Measurements from ENCODE around the gene CCDC167.

CCDC167 gene

GRCh38 chr6:37499433-37500293 is at the start of gene CCDC167:
TSS of gene CCDC167 (minus strand) at chr6:37499893. CDS start at chr6:37499863, 30 bp downstream.
- no peak within 1 kb of the TSS for H3K27ac ChIP-seq (ENCODE audit: low read depth, low read length)
- no peaks in the 10 kb centered on the region for H3K27me3 ChIP-seq (ENCODE audit: control insufficient read depth in 1 of 2, insufficient read depth in 2 of 2, low read length in 2 of 2)
- peak within 1 kb of the TSS; percentile 67 to 78 for H3K9ac ChIP-seq (ENCODE audit: low read depth in 1 of 2, low read length in 2 of 2)
- H3K36me3 ChIP-seq (ENCODE audit: control insufficient read depth in 1 of 2, insufficient read depth in 2 of 2, low read length in 2 of 2): no peaks in the 10 kb centered on the region
- peaks cover 6 to 9% of the 10 kb centered on the region in 2 donors for H3K4me1 ChIP-seq (ENCODE audit: control insufficient read depth in 1 of 2, insufficient read depth in 2 of 2, low read length in 2 of 2)
- H3K4me3 ChIP-seq (ENCODE audit: low read depth in 1 of 2, low read length in 2 of 2): peak within 1 kb of the TSS; percentile 88 to 90
- H3K9me3 ChIP-seq (ENCODE audit: control insufficient read depth in 1 of 2, low read length in 2 of 2): no peaks in the 10 kb centered on the region

DNA sequence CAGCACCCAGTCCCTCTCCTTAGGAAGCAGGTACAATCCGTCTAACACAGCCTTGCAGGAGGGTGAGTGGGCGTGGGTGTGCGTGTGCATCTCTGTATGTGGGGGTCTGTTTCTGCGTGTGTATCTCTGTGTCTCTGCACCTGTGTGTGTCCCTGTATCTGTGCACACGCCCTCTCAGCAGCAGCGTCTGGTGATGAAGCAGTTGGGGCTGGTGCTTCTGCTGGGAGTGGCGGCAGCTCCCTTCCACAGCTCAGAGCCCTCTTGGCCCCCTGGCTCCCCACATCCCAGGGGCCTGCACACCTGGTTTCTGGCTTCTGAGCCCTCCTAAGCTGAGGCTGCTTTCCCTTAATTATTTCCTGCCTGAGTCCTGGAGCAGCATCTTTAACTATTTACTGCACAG is 49.5 kb upstream of the CCDC167 start:
- no peak overlapping the region for H3K9ac ChIP-seq (ENCODE audit: low read depth in 1 of 2, low read length in 2 of 2)
- peaks cover 1 to 2% of the 10 kb centered on the region in 2 donors for H3K27me3 ChIP-seq (ENCODE audit: control insufficient read depth in 1 of 2, insufficient read depth in 2 of 2, low read length in 2 of 2)
- no peaks in the 10 kb centered on the region for H3K9me3 ChIP-seq (ENCODE audit: control insufficient read depth in 1 of 2, low read length in 2 of 2)
- no peaks in the 10 kb centered on the region for H3K36me3 ChIP-seq (ENCODE audit: control insufficient read depth in 1 of 2, insufficient read depth in 2 of 2, low read length in 2 of 2)
- H3K4me1 ChIP-seq (ENCODE audit: control insufficient read depth in 1 of 2, insufficient read depth in 2 of 2, low read length in 2 of 2): peaks cover 0 to 3% of the 10 kb centered on the region in 2 donors
- no peak overlapping the region for H3K4me3 ChIP-seq (ENCODE audit: low read depth in 1 of 2, low read length in 2 of 2)
- no peak overlapping the region for H3K27ac ChIP-seq (ENCODE audit: low read depth, low read length)

DNA sequence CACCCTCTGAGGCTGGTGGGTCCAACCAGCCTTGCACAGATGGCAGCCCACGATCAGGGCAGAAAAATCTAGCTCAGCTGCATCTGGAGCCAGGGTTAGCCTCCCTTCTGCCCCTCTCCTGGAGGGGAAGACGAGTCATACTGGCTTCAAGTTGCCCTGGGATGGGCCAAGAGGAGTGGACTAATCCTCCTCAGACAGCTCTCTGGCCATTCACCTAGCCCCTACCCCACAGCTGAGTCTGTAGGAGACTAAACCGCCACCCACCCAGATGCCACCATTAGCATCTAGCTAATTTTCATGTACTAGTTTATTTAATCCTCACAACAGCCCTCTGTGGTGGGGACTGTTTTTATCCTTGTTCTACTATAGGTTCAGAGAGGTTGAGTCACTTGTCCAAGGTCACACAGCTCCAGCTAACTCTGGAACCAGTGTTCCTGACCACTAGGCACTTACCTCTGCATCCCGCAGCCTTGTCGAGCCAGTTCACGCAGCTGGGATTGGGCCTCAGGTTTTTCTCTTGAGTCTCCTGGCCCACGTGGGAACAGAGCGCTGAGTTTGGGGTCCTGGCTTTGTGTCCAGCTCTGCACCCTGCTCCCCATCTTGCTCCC is 48.5 kb upstream of the CCDC167 start:
- no peak overlapping the region for H3K9ac ChIP-seq (ENCODE audit: low read depth in 1 of 2, low read length in 2 of 2)
- peaks cover 0 to 2% of the 10 kb centered on the region in 2 donors for H3K27me3 ChIP-seq (ENCODE audit: control insufficient read depth in 1 of 2, insufficient read depth in 2 of 2, low read length in 2 of 2)
- no peaks in the 10 kb centered on the region for H3K36me3 ChIP-seq (ENCODE audit: control insufficient read depth in 1 of 2, insufficient read depth in 2 of 2, low read length in 2 of 2)
- no peaks in the 10 kb centered on the region for H3K9me3 ChIP-seq (ENCODE audit: control insufficient read depth in 1 of 2, low read length in 2 of 2)
- no peak overlapping the region for H3K27ac ChIP-seq (ENCODE audit: low read depth, low read length)
- peaks cover 0 to 3% of the 10 kb centered on the region in 2 donors for H3K4me1 ChIP-seq (ENCODE audit: control insufficient read depth in 1 of 2, insufficient read depth in 2 of 2, low read length in 2 of 2)
- H3K4me3 ChIP-seq (ENCODE audit: low read depth in 1 of 2, low read length in 2 of 2): no peak overlapping the region

- no peak overlapping the region for H3K27ac ChIP-seq (ENCODE audit: low read depth, low read length)
- H3K36me3 ChIP-seq (ENCODE audit: control insufficient read depth in 1 of 2, insufficient read depth in 2 of 2, low read length in 2 of 2): no peaks in the 10 kb centered on the region
- H3K9me3 ChIP-seq (ENCODE audit: control insufficient read depth in 1 of 2, low read length in 2 of 2): no peaks in the 10 kb centered on the region
- H3K4me3 ChIP-seq (ENCODE audit: low read depth in 1 of 2, low read length in 2 of 2): no peak overlapping the region
- H3K4me1 ChIP-seq (ENCODE audit: control insufficient read depth in 1 of 2, insufficient read depth in 2 of 2, low read length in 2 of 2): peaks cover 0 to 3% of the 10 kb centered on the region in 2 donors
- no peak overlapping the region for H3K9ac ChIP-seq (ENCODE audit: low read depth in 1 of 2, low read length in 2 of 2)
- H3K27me3 ChIP-seq (ENCODE audit: control insufficient read depth in 1 of 2, insufficient read depth in 2 of 2, low read length in 2 of 2): peaks cover 0 to 2% of the 10 kb centered on the region in 2 donors
These were observed 47.9 kb upstream of the CCDC167 start for GRCh38 chr6:37547564-37548061.

- Histone ChIP-seq H3K4me3 (ENCODE audit: low read depth in 1 of 2, low read length in 2 of 2) (no peak overlapping the region), H3K36me3 (ENCODE audit: control insufficient read depth in 1 of 2, insufficient read depth in 2 of 2, low read length in 2 of 2) (no peaks in the 10 kb centered on the region), H3K4me1 (ENCODE audit: control insufficient read depth in 1 of 2, insufficient read depth in 2 of 2, low read length in 2 of 2) (no peaks in the 10 kb centered on the region), H3K9ac (ENCODE audit: low read depth in 1 of 2, low read length in 2 of 2) (no peak overlapping the region), H3K27me3 (ENCODE audit: control insufficient read depth in 1 of 2, insufficient read depth in 2 of 2, low read length in 2 of 2) (peaks cover 0 to 2% of the 10 kb centered on the region in 2 donors), H3K9me3 (ENCODE audit: control insufficient read depth in 1 of 2, low read length in 2 of 2) (no peaks in the 10 kb centered on the region), H3K27ac (ENCODE audit: low read depth, low read length) (no peak overlapping the region)
These were observed 46.6 kb upstream of the CCDC167 start for GRCh38 chr6:37546141-37546871.

DNA sequence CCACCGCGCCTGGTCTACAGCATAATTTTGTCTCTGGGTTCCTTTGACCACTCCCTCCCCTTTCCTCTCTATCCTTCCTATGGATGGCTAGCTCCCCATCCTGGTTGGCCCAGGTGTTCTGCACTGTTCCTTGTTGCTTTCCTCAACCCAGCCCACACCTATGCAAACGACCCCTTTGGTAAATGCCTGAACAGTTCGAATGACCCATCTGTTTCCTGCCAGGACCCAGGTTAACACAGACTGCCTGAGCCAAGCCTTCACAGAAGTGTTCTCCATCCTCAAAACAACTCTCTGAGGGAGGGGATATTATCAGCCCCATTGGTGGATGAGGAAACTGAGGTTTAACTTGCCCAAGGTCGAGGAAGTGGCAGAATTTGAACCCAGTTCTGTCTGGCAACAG is 44.8 kb upstream of the CCDC167 start:
- H3K36me3 ChIP-seq (ENCODE audit: control insufficient read depth in 1 of 2, insufficient read depth in 2 of 2, low read length in 2 of 2): no peaks in the 10 kb centered on the region

DNA sequence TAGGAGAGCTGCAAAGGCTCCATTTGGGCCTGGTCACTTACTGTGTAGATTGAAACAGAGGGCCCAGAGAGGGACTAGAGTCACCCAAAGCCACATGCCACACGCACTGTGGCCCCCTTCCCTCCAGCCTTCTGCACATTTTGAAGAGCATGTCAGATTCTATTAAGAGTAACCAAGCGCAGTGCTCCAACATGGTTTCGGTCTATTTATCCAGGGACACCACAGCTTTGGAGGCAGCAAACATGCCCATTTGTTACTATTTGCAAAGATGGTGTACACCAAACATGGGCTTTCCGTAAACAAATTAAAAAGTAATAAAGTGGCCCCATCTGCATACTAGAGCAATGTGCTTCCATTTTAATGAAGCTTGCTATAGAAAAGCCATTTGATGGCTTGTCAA is 43.7 kb upstream of the CCDC167 start:
- H3K9ac ChIP-seq (ENCODE audit: low read depth in 1 of 2, low read length in 2 of 2): no peak overlapping the region
- H3K27ac ChIP-seq (ENCODE audit: low read depth, low read length): no peak overlapping the region
- no peak overlapping the region for H3K4me3 ChIP-seq (ENCODE audit: low read depth in 1 of 2, low read length in 2 of 2)
- H3K4me1 ChIP-seq (ENCODE audit: control insufficient read depth in 1 of 2, insufficient read depth in 2 of 2, low read length in 2 of 2): no peaks in the 10 kb centered on the region
- peaks cover 5 to 9% of the 10 kb centered on the region in 2 donors for H3K27me3 ChIP-seq (ENCODE audit: control insufficient read depth in 1 of 2, insufficient read depth in 2 of 2, low read length in 2 of 2)
- H3K36me3 ChIP-seq (ENCODE audit: control insufficient read depth in 1 of 2, insufficient read depth in 2 of 2, low read length in 2 of 2): no peaks in the 10 kb centered on the region
- no peaks in the 10 kb centered on the region for H3K9me3 ChIP-seq (ENCODE audit: control insufficient read depth in 1 of 2, low read length in 2 of 2)

More for the DNA sequence above, 44.8 kb upstream of the CCDC167 start:
- H3K9ac ChIP-seq (ENCODE audit: low read depth in 1 of 2, low read length in 2 of 2): no peak overlapping the region
- no peaks in the 10 kb centered on the region for H3K4me1 ChIP-seq (ENCODE audit: control insufficient read depth in 1 of 2, insufficient read depth in 2 of 2, low read length in 2 of 2)
- no peak overlapping the region for H3K4me3 ChIP-seq (ENCODE audit: low read depth in 1 of 2, low read length in 2 of 2)
- peaks cover 2 to 5% of the 10 kb centered on the region in 2 donors for H3K27me3 ChIP-seq (ENCODE audit: control insufficient read depth in 1 of 2, insufficient read depth in 2 of 2, low read length in 2 of 2)
- no peak overlapping the region for H3K27ac ChIP-seq (ENCODE audit: low read depth, low read length)
- no peaks in the 10 kb centered on the region for H3K9me3 ChIP-seq (ENCODE audit: control insufficient read depth in 1 of 2, low read length in 2 of 2)

- H3K4me3 ChIP-seq (ENCODE audit: low read depth in 1 of 2, low read length in 2 of 2): no peak overlapping the region
- H3K9me3 ChIP-seq (ENCODE audit: control insufficient read depth in 1 of 2, low read length in 2 of 2): no peaks in the 10 kb centered on the region
- peaks cover 19 to 30% of the 10 kb centered on the region in 2 donors for H3K27me3 ChIP-seq (ENCODE audit: control insufficient read depth in 1 of 2, insufficient read depth in 2 of 2, low read length in 2 of 2)
- H3K4me1 ChIP-seq (ENCODE audit: control insufficient read depth in 1 of 2, insufficient read depth in 2 of 2, low read length in 2 of 2): peaks cover 0 to 2% of the 10 kb centered on the region in 2 donors
- H3K36me3 ChIP-seq (ENCODE audit: control insufficient read depth in 1 of 2, insufficient read depth in 2 of 2, low read length in 2 of 2): no peaks in the 10 kb centered on the region
- no peak overlapping the region for H3K9ac ChIP-seq (ENCODE audit: low read depth in 1 of 2, low read length in 2 of 2)
- H3K27ac ChIP-seq (ENCODE audit: low read depth, low read length): no peak overlapping the region
These were observed 41.7 kb upstream of the CCDC167 start for GRCh38 chr6:37541346-37541745.

DNA sequence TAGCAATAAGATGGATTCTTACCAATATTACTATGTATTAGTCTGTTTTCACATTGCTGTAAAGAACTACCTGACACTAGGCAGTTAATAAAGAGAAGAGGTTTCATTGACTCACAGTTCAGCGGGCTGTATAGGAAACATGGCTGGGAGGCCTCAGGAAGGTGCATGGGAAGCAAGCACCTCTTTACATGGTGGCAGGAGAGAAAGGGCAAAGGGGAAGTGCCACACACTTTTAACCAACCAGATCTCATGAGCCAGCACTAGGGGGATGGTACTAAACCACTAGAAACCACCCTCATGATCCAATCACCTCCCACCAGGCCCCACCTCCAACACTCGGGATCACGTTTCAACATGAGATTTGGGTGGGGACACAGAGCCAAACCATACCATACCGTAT is 40.7 kb upstream of the CCDC167 start:
- H3K9me3 ChIP-seq (ENCODE audit: control insufficient read depth in 1 of 2, low read length in 2 of 2): no peaks in the 10 kb centered on the region
- peaks cover 3 to 10% of the 10 kb centered on the region in 2 donors for H3K4me1 ChIP-seq (ENCODE audit: control insufficient read depth in 1 of 2, insufficient read depth in 2 of 2, low read length in 2 of 2)
- no peak overlapping the region for H3K27ac ChIP-seq (ENCODE audit: low read depth, low read length)
- H3K4me3 ChIP-seq (ENCODE audit: low read depth in 1 of 2, low read length in 2 of 2): no peak overlapping the region
- no peak overlapping the region for H3K9ac ChIP-seq (ENCODE audit: low read depth in 1 of 2, low read length in 2 of 2)
- no peaks in the 10 kb centered on the region for H3K36me3 ChIP-seq (ENCODE audit: control insufficient read depth in 1 of 2, insufficient read depth in 2 of 2, low read length in 2 of 2)
- peaks cover 28 to 39% of the 10 kb centered on the region in 2 donors for H3K27me3 ChIP-seq (ENCODE audit: control insufficient read depth in 1 of 2, insufficient read depth in 2 of 2, low read length in 2 of 2)

DNA sequence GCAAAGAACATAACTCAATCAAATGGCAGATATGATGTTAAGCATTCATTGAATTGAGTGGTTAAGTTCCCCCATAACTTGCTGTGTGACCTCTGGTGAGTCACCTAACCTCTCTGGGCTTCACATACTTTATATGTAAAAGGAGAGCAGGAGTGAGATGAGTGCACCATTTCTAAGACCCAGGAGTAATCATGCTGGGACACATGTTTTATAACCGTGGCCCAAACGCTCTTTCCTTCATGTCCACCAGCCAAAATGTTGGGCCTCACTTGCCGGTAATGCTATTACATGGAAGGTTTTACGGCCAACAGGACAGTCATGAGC is 40.3 kb upstream of the CCDC167 start:
- peaks cover 4 to 10% of the 10 kb centered on the region in 2 donors for H3K4me1 ChIP-seq (ENCODE audit: control insufficient read depth in 1 of 2, insufficient read depth in 2 of 2, low read length in 2 of 2)
- no peak overlapping the region for H3K27ac ChIP-seq (ENCODE audit: low read depth, low read length)

More for the DNA sequence above, 40.3 kb upstream of the CCDC167 start:
- Histone ChIP-seq H3K9ac (ENCODE audit: low read depth in 1 of 2, low read length in 2 of 2) (no peak overlapping the region), H3K27me3 (ENCODE audit: control insufficient read depth in 1 of 2, insufficient read depth in 2 of 2, low read length in 2 of 2) (peaks cover 32 to 43% of the 10 kb centered on the region in 2 donors), H3K9me3 (ENCODE audit: control insufficient read depth in 1 of 2, low read length in 2 of 2) (no peaks in the 10 kb centered on the region), H3K4me3 (ENCODE audit: low read depth in 1 of 2, low read length in 2 of 2) (no peak overlapping the region), H3K36me3 (ENCODE audit: control insufficient read depth in 1 of 2, insufficient read depth in 2 of 2, low read length in 2 of 2) (no peaks in the 10 kb centered on the region)
